Measurements from ENCODE around the gene ZNF8.
"Not testable (repeated sequence)": the region's sequence is repeated elsewhere in the genome, so short reads cannot be mapped to it uniquely, and the experiment has no call there.

ZNF8 gene

DNA sequence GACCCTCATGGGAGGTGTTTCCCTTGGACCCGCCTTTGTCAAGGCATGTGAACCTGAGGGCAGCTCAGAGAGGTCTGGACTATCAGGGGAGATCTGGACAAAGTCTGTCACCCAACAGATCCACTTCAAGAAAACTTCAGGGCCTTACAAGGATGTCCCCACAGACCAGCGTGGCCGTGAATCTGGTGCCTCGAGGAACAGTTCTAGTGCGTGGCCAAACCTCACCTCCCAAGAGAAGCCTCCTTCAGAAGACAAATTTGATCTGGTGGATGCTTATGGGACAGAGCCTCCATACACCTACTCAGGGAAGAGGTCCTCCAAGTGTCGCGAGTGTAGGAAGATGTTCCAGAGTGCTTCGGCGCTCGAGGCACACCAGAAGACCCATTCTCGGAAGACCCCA is 59.6 kb downstream of the ZNF8 start:
- DNase-seq: no peak

GRCh38 chr19:58338825-58339558 is 60.2 kb downstream of the ZNF8 start:
- DNase-seq: no peak

DNA sequence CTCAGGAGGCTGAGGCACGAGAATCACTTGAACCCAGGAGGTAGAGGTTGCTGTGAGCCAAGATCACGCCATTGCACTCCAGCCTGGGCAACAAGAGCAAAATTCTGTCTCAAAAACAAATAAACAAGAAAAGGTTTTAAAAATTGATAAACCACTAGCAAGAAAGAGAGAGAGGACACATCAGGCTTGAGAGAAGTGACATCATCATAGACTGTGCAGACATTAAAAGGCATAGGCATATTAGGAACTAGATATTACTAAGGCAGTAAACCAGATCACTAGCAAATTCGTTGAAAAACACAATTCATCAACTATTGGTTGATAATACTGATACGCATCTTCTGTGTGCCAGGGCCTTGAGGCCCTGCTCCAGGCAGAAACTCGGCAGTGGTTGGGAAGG is 66.8 kb downstream of the ZNF8 start:
- DNase-seq: no peak

DNA sequence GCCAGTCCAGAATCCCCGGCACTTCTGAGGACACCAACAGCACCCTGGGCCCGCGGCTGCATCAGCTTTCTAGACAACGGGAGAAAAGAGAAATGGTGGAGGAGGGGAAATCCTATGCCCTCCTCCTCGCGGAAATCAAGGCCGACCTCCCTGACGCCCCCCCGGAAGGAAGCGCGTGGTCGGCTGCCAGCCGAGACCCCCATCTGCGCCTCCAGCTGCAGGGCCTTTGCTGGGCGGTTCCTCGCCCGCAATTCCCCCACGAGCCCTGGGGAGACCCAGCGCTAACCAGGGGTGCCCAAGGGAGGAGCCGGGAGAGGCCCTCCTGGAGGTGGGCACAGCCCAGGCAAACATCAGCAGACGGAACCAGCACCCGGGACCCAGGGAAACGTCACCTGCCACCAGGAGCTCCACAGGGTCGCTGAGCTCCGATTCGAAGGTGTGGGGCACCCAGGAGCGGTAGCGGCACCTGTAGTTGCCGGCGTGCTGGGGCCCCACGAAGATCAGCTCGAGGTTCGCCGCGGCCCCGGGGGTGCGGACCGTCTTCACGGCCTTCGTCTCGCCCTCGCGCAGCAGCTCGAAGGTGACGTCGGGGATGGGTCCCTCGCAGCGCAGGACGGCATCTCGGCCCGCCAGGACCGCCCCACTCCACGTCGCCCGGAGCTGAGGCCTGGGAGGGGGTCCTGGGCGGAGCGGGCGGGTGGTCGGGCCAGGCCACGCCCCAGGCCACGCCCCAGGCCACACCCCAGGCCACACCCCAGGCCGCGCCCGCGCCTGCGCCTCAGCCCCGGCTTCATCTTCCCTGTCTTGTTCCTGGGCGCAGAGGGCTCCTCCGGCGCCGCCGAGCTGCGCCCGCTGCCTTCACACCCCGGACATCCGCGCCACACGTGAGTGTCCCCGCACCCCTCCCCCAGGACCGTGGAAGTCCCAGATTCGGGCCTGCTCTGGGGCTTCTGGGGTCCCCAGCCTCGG is 68.5 kb downstream of the ZNF8 start:
- DNase-seq: peak; percentile 87

GRCh38 chr19:58348080-58348479 is 69.3 kb downstream of the ZNF8 start:
- not testable (repeated sequence) for DNase-seq

GRCh38 chr19:58349590-58349989 is 70.8 kb downstream of the ZNF8 start:
- DNase-seq: no peak

DNA sequence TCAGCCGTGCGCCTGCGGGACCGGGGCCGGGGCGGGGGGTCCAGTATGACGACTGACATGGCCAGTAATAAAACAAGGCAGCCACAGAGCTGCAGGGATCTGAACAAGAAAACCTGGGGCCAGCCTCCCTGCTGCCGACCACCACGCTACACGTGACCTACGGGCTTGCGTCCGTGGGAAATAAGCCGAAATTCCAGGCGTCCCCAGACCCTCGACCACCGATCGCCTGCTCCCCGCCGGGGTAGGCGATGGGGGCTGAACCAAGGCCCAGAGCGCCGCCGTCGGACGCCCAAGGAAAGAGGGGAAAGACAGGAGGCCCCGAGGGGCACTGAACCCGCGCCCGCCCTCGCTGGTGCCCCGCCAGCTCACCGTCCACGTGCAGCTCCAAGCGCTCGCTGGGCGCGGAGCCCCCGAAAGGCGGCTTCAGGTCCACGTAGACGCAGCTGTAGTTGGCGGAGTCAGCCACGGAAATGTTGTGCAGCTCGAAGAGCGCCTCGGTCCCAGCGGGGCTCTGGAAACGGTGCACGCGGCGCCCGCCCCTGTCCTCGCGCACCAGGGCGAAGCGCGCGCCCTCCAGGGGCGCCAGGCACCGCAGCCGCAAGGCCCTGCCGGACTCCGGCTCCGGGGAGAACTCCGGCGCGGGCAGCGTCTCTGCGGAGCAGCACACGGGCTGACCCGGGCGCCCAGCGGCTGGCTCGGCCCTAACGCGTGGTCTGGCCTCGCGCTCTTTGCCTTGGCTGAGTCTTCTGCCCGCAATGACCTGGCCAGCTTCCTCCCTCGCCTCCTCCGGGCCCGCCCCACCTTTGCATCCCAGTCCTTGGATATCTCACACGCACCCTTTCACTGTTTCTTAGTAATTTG is 71.5 kb downstream of the ZNF8 start:
- DNase-seq: no peak

- no peak for DNase-seq
Observed at GRCh38 chr19:58350871-58351557, 72.3 kb downstream of the ZNF8 start.

DNA sequence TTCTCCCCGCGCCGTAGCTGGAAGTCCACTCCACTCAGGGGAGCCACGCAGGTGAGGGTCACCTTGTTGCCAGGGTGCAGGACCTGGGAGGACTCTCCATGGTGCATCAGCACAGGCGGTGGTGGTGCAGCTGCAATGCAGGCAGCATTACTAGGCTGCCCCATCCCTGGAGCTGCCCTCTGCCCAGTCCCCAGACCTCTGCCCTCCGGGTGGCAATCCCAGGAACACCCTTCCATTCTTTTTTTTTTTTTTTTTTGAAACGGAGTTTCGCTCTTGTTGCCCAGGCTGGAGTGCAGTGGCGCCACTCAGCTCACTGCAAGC is 72.8 kb downstream of the ZNF8 start:
- no peak for DNase-seq

- no peak for DNase-seq
Observed at GRCh38 chr19:58351990-58352755, 73.4 kb downstream of the ZNF8 start.

Data from activated CD8-positive, alpha-beta memory T cell treated with anti-CD3 and anti-CD28 coated beads, Interleukin-2, amount 50 U/mL, for 48 hours (primary cell).